Breast epithelium (tissue), 4 donors: ENCODE measurements around the gene ERI2. TPM values are rescaled to one million over a fixed set of nuclear protein-coding genes. Genes with fewer than 3 reads are reported as not detected.

Source experiments
- DNase-seq, 2 donors: peaks; one replicate each; pipeline ENCODE4 v3.0.0-alpha.2; 2019; ENCODE audit warnings: low spot score in 2 of 2
- H3K27ac ChIP-seq, 2 donors: fragments of 200-600 bp; sonication (generic) in 1 of 2; one replicate each; pipeline ENCODE4 v1.5.1; 2016 to 2019; ENCODE audit warnings: mild to moderate bottlenecking in 1 of 2
- H3K27me3 ChIP-seq, 2 donors: fragments of 200-600 bp; sonication (generic) in 1 of 2; one replicate each; pipeline versions ENCODE4 v1.5.1 to v1.6.0; 2017 to 2019; ENCODE audit warnings: control low read depth in 1 of 2, mild to moderate bottlenecking in 1 of 2
- H3K36me3 ChIP-seq: fragments of 200-600 bp; one replicate; pipeline ENCODE4 v1.5.1; 2019
- H3K4me1 ChIP-seq, 2 donors: fragments of 200-600 bp; sonication (generic); one replicate each; pipeline ENCODE4 v1.5.1; 2016 to 2019; ENCODE audit warnings: control low read depth in 1 of 2
- H3K4me3 ChIP-seq, 3 donors: fragments of 200-600 bp; sonication (generic); 1 replicate in 2 of 3; 2 replicates in 1 of 3; pipeline ENCODE4 v1.5.1; 2016 to 2019; ENCODE audit warnings: mild to moderate bottlenecking in 3 of 3, moderate library complexity in 2 of 3
- H3K9me3 ChIP-seq, 2 donors: fragments of 200-600 bp; sonication (generic) in 1 of 2; one replicate each; pipeline ENCODE4 v1.5.1; 2016 to 2019; ENCODE audit warnings: control low read depth in 1 of 2
- CTCF ChIP-seq, 3 donors: fragments of 450-650 bp; IDR thresholded peaks; one replicate each; pipeline ENCODE4 v1.5.1; 2016 to 2017; ENCODE audit warnings: antibody characterized with exemption in 3 of 3, mild to moderate bottlenecking in 3 of 3, moderate library complexity in 3 of 3
- POLR2A ChIP-seq: fragments of 450-650 bp; IDR thresholded peaks from one replicate; pipeline ENCODE4 v1.6.1; 2016; ENCODE audit warnings: antibody characterized with exemption, mild to moderate bottlenecking, moderate library complexity
- POLR2AphosphoS5 ChIP-seq, 3 donors: sonication (generic); formaldehyde crosslinking; IDR thresholded peaks; one replicate each; pipeline ENCODE4 v1.6.1; 2017; ENCODE audit warnings: antibody characterized with exemption in 3 of 3
- intact Hi-C: fragments of 100-400 bp; cut with DNase I; formaldehyde crosslinking; loops from one replicate; pipeline ENCODE4 v1.15.1; 2023; ENCODE audit warnings: low total_unique reads
- total RNA-seq, 3 donors: library from RNA; depleted of rRNA; stranded (reverse); fragments of >200 nt; gene quantifications; one replicate each; pipeline ENCODE4 v1.1.0, GENCODE V29; 2016

ERI2 gene
- total RNA-seq, 3 donors from 2014 or later: 21.8 to 33.2 (median 26.2) TPM

GRCh38 chr16:20799599-20799998 is 6.7 kb downstream of the ERI2 start:
- Histone ChIP-seq H3K4me3 (no peak overlapping the region), H3K36me3 (no peaks in the 10 kb centered on the region), H3K27ac (no peak overlapping the region), H3K27me3 (no peaks in the 10 kb centered on the region), H3K9me3 (no peaks in the 10 kb centered on the region), H3K4me1 (no peaks in the 10 kb centered on the region)
- DNase-seq: no peak
- intact Hi-C loops: no loop called here
- TF ChIP-seq POLR2A: no peak
- TF ChIP-seq CTCF (IDR thresholded peaks at IDR 0.05): peak in 2 of 3 donors; percentile 48 to 53

GRCh38 chr16:20798364-20798763 is 7.9 kb downstream of the ERI2 start:
- intact Hi-C loops: no loop called here
- DNase-seq: no peak
- Histone ChIP-seq H3K4me3 (no peak overlapping the region), H3K9me3 (no peaks in the 10 kb centered on the region), H3K27me3 (no peaks in the 10 kb centered on the region), H3K27ac (no peak overlapping the region), H3K36me3 (no peaks in the 10 kb centered on the region), H3K4me1 (no peaks in the 10 kb centered on the region)
- TF ChIP-seq POLR2A: no peak
- TF ChIP-seq POLR2AphosphoS5 (IDR thresholded peaks at IDR 0.05): no peak
- TF ChIP-seq CTCF (IDR thresholded peaks at IDR 0.05): no peak

GRCh38 chr16:20791923-20792612 is 14.2 kb downstream of the ERI2 start:
- no peak for DNase-seq
- TF ChIP-seq POLR2AphosphoS5 (IDR thresholded peaks at IDR 0.05) (no peak), POLR2A (no peak), CTCF (IDR thresholded peaks at IDR 0.05) (no peak)
- intact Hi-C loops: no loop called here

GRCh38 chr16:20789130-20789529 is 17.1 kb downstream of the ERI2 start:
- DNase-seq: no peak
- H3K36me3 ChIP-seq: no peaks in the 10 kb centered on the region
- intact Hi-C loops: no loop called here
- H3K9me3 ChIP-seq: no peaks in the 10 kb centered on the region
- no peaks in the 10 kb centered on the region for H3K4me1 ChIP-seq
- H3K27ac ChIP-seq: no peak overlapping the region
- no peak overlapping the region for H3K4me3 ChIP-seq
- H3K27me3 ChIP-seq: no peaks in the 10 kb centered on the region
- TF ChIP-seq POLR2A (no peak), CTCF (IDR thresholded peaks at IDR 0.05) (no peak), POLR2AphosphoS5 (IDR thresholded peaks at IDR 0.05) (no peak)

More at GRCh38 chr16:20791923-20792612, 14.2 kb downstream of the ERI2 start:
- no peaks in the 10 kb centered on the region for H3K36me3 ChIP-seq
- no peaks in the 10 kb centered on the region for H3K27me3 ChIP-seq
- H3K9me3 ChIP-seq: no peaks in the 10 kb centered on the region
- no peak overlapping the region for H3K27ac ChIP-seq
- no peaks in the 10 kb centered on the region for H3K4me1 ChIP-seq
- no peak overlapping the region for H3K4me3 ChIP-seq

- TF ChIP-seq POLR2A: no peak
- TF ChIP-seq POLR2AphosphoS5 (IDR thresholded peaks at IDR 0.05): no peak
- TF ChIP-seq CTCF (IDR thresholded peaks at IDR 0.05): no peak
- Histone ChIP-seq H3K36me3 (no peaks in the 10 kb centered on the region), H3K4me1 (no peaks in the 10 kb centered on the region), H3K27ac (no peak overlapping the region), H3K4me3 (no peak overlapping the region), H3K9me3 (no peaks in the 10 kb centered on the region), H3K27me3 (no peaks in the 10 kb centered on the region)
- intact Hi-C loops: no loop called here
- no peak for DNase-seq
Observed at GRCh38 chr16:20784204-20784603, 22.1 kb downstream of the ERI2 start.
